Suprapubic skin (tissue), 4 donors: ENCODE results near the gene NOXO1. TPM values are rescaled to one million over a fixed set of nuclear protein-coding genes. Genes with fewer than 3 reads are reported as not detected.

Source experiments
- DNase-seq, 2 donors: peaks; one replicate each; pipeline ENCODE4 v3.0.0-alpha.2; 2019; ENCODE audit warnings: low spot score in 2 of 2
- H3K27ac ChIP-seq: fragments of 200-600 bp; sonication (generic); one replicate; pipeline ENCODE4 v1.5.1; 2019
- H3K27me3 ChIP-seq: fragments of 200-600 bp; sonication (generic); one replicate; pipeline ENCODE4 v1.5.1; 2019
- H3K36me3 ChIP-seq: fragments of 200-600 bp; sonication (generic); one replicate; pipeline ENCODE4 v1.5.1; 2019
- H3K4me1 ChIP-seq: fragments of 200-600 bp; sonication (generic); one replicate; pipeline ENCODE4 v1.5.1; 2019
- H3K4me3 ChIP-seq: fragments of 200-600 bp; sonication (generic); one replicate; pipeline ENCODE4 v1.5.1; 2019; ENCODE audit warnings: mild to moderate bottlenecking
- H3K9me3 ChIP-seq: fragments of 200-600 bp; sonication (generic); one replicate; pipeline ENCODE4 v1.5.1; 2019
- CTCF ChIP-seq, 2 donors: fragments of 200-600 bp in 1 of 2; fragments of 450-650 bp in 1 of 2; sonication (generic) in 1 of 2; IDR thresholded peaks; one replicate each; pipeline ENCODE4 v1.5.1; 2016 to 2019; ENCODE audit warnings: antibody characterized with exemption in 2 of 2, mild to moderate bottlenecking in 1 of 2, moderate library complexity in 1 of 2
- EP300 ChIP-seq: sonication (generic); formaldehyde crosslinking; IDR thresholded peaks from one replicate; pipeline ENCODE4 v1.6.1; 2017; ENCODE audit warnings: antibody characterized with exemption
- POLR2A ChIP-seq, 2 donors: fragments of 450-650 bp; IDR thresholded peaks; one replicate each; pipeline ENCODE4 v1.6.1; 2017; ENCODE audit warnings: antibody characterized with exemption in 2 of 2, mild to moderate bottlenecking in 2 of 2, moderate library complexity in 2 of 2
- POLR2AphosphoS5 ChIP-seq, 3 donors: sonication (generic); formaldehyde crosslinking; IDR thresholded peaks; one replicate each; pipeline ENCODE4 v1.6.1; 2017; ENCODE audit warnings: antibody characterized with exemption in 3 of 3
- WGBS: methylation state at CpG from one replicate; pipeline ENCODE4 v1.1.5; 2018; 5-methylcytosine and 5-hydroxymethylcytosine counted together
- total RNA-seq, 4 donors: library from RNA; depleted of rRNA; stranded (reverse); fragments of >200 nt; gene quantifications; one replicate each; pipeline ENCODE4 v1.1.0, GENCODE V29; 2016

Gene NOXO1
- total RNA-seq, 4 donors from 2014 or later = 1.1 to 3.1 (median 2.0) TPM; not detected in 1

- H3K4me3 ChIP-seq = peak overlapping the region; percentile 57
- 0% methylated on average over 25 of the region's 70 CpGs for WGBS
- H3K27me3 ChIP-seq = no peaks in the 10 kb centered on the region
- H3K9me3 ChIP-seq = no peaks in the 10 kb centered on the region
- peaks cover 18% of the 10 kb centered on the region for H3K4me1 ChIP-seq
- peak; percentile 92 to 93 for DNase-seq
- TF ChIP-seq CTCF (IDR thresholded peaks at IDR 0.05) = peak; percentile 100
- TF ChIP-seq POLR2A (IDR thresholded peaks at IDR 0.05) = no peak
- H3K36me3 ChIP-seq = no peaks in the 10 kb centered on the region
- H3K27ac ChIP-seq = peak overlapping the region; percentile 77
Measured at GRCh38 chr16:1929578-1930337, 51.5 kb downstream of the NOXO1 start.

GRCh38 chr16:1929105-1929504 lies 52.2 kb downstream of the NOXO1 start:
- Histone ChIP-seq H3K27ac (peak overlapping the region; percentile 77), H3K9me3 (no peaks in the 10 kb centered on the region), H3K4me1 (peaks cover 24% of the 10 kb centered on the region), H3K27me3 (no peaks in the 10 kb centered on the region), H3K36me3 (no peaks in the 10 kb centered on the region), H3K4me3 (peak overlapping the region; percentile 57)
- TF ChIP-seq POLR2AphosphoS5 (IDR thresholded peaks at IDR 0.05) (no peak), POLR2A (IDR thresholded peaks at IDR 0.05) (no peak), CTCF (IDR thresholded peaks at IDR 0.05) (no peak), EP300 (no peak)
- WGBS = 6% methylated on average over 5 of the region's 11 CpGs
- DNase-seq = peak in 1 of 2 donors; percentile 61

Other genes with a start within 250 kb of the NOXO1 start
- gene NME3, start 209.9 kb downstream of the NOXO1 start, total RNA-seq = 100 to 1,000 TPM in 3 of 4 donors, 10 to 100 TPM in 1; 76.9 to 115 (median 103) TPM
- gene EME2, start 208.7 kb downstream of the NOXO1 start, total RNA-seq = 10 to 100 TPM in 2 of 4 donors, 1 to 10 TPM in 2; 9.8 to 26.3 (median 15.1) TPM
- gene MRPS34, start 208.3 kb downstream of the NOXO1 start, total RNA-seq = 10 to 100 TPM; 46.8 to 74.3 (median 64.9) TPM
- gene SPSB3, start 198.9 kb downstream of the NOXO1 start, total RNA-seq = 100 to 1,000 TPM; 124 to 205 (median 156) TPM
- 100 to 1,000 TPM in 1 of 4 donors, 10 to 100 TPM in 3; 55.4 to 115 (median 90.8) TPM for gene NUBP2, start 198.5 kb downstream of the NOXO1 start, total RNA-seq
- 1 to 10 TPM in 2 of 4 donors, under 1 TPM in 2; 0.42 to 2.4 (median 1.1) TPM for gene IGFALS, start 187.8 kb downstream of the NOXO1 start, total RNA-seq
- gene HAGH, start 154.6 kb downstream of the NOXO1 start, total RNA-seq = 10 to 100 TPM; 49.8 to 66.6 (median 51.9) TPM
- 10 to 100 TPM; 47.4 to 84.7 (median 49.1) TPM for gene FAHD1, start 154.3 kb downstream of the NOXO1 start, total RNA-seq
- gene MEIOB, start 109.3 kb downstream of the NOXO1 start, total RNA-seq = under 1 TPM in 2 of 4 donors, not detected in 2; 0.29 to 0.68 TPM
- 10 to 100 TPM; 28.5 to 76.7 (median 58.5) TPM for gene HS3ST6, start 63.1 kb downstream of the NOXO1 start, total RNA-seq
- 10 to 100 TPM; 14.9 to 28.6 (median 23.5) TPM for gene MSRB1, start 38.3 kb downstream of the NOXO1 start, total RNA-seq
- under 1 TPM in 3 of 4 donors, not detected in 1; 0.29 to 0.60 (median 0.42) TPM for gene RPL3L, start 26.8 kb downstream of the NOXO1 start, total RNA-seq
- gene NDUFB10, start 21.9 kb downstream of the NOXO1 start, total RNA-seq = 100 to 1,000 TPM; 157 to 196 (median 174) TPM
- 1,000 to 10,000 TPM; 3,268 to 4,213 (median 3,625) TPM for gene RPS2, start 16.6 kb downstream of the NOXO1 start, total RNA-seq
- not detected for gene RNF151, start 14.6 kb downstream of the NOXO1 start, total RNA-seq
- 10 to 100 TPM; 49.2 to 73.5 (median 57.2) TPM for gene TBL3, start 9.4 kb downstream of the NOXO1 start, total RNA-seq
- gene GFER, start 2.7 kb upstream of the NOXO1 start, total RNA-seq = 10 to 100 TPM in 1 of 4 donors, 1 to 10 TPM in 3; 7.0 to 11.2 (median 9.5) TPM
- 1 to 10 TPM in 1 of 4 donors, under 1 TPM in 2, not detected in 1; 0.42 to 1.7 (median 0.60) TPM for gene SYNGR3, start 8.5 kb upstream of the NOXO1 start, total RNA-seq
- 100 to 1,000 TPM in 1 of 4 donors, 10 to 100 TPM in 3; 69.4 to 103 (median 84.0) TPM for gene ZNF598, start 28.4 kb upstream of the NOXO1 start, total RNA-seq
- gene NPW, start 38.3 kb upstream of the NOXO1 start, total RNA-seq = 1 to 10 TPM in 2 of 4 donors, under 1 TPM in 1, not detected in 1; 0.65 to 5.6 (median 3.0) TPM
- 10 to 100 TPM; 13.8 to 36.5 (median 21.8) TPM for gene NHERF2, start 45.4 kb upstream of the NOXO1 start, total RNA-seq
- 10 to 100 TPM; 15.9 to 40.5 (median 20.9) TPM for gene NTHL1, start 66.4 kb upstream of the NOXO1 start, total RNA-seq
- gene TSC2, start 66.5 kb upstream of the NOXO1 start, total RNA-seq = 100 to 1,000 TPM; 103 to 193 (median 143) TPM
- 100 to 1,000 TPM; 209 to 446 (median 293) TPM for gene PKD1, start 154.4 kb upstream of the NOXO1 start, total RNA-seq
- gene RAB26, start 167.2 kb upstream of the NOXO1 start, total RNA-seq = 1 to 10 TPM in 3 of 4 donors, under 1 TPM in 1; 0.64 to 3.0 (median 1.4) TPM
- gene TRAF7, start 174.3 kb upstream of the NOXO1 start, total RNA-seq = 10 to 100 TPM; 53.4 to 74.7 (median 66.5) TPM
- 1 to 10 TPM in 1 of 4 donors, under 1 TPM in 3; 0.49 to 1.5 (median 0.78) TPM for gene CASKIN1, start 215.1 kb upstream of the NOXO1 start, total RNA-seq
- 10 to 100 TPM; 52.3 to 69.5 (median 55.1) TPM for gene MLST8, start 224.0 kb upstream of the NOXO1 start, total RNA-seq
- gene BRICD5, start 229.4 kb upstream of the NOXO1 start, total RNA-seq = 1 to 10 TPM; 2.2 to 10.0 (median 3.2) TPM
- gene PGP, start 233.4 kb upstream of the NOXO1 start, total RNA-seq = 1 to 10 TPM; 6.8 to 9.5 (median 7.6) TPM
- gene E4F1, start 242.1 kb upstream of the NOXO1 start, total RNA-seq = 10 to 100 TPM; 42.1 to 79.3 (median 54.2) TPM